VCaP (cell line): ENCODE results near the gene P3H3.

Experiments used
- H3K27ac ChIP-seq: fragments of 450-650 bp; 2 replicates; pipeline ENCODE4 v1.5.1; 2017
- TF ChIP-seq, protein P1 (sequence below): fragments of 450-650 bp; conservative IDR thresholded peaks from 2 replicates; pipeline ENCODE4 v1.5.1; 2017; ENCODE audit warnings: mild to moderate bottlenecking, moderate library complexity

The P3H3 gene

DNA sequence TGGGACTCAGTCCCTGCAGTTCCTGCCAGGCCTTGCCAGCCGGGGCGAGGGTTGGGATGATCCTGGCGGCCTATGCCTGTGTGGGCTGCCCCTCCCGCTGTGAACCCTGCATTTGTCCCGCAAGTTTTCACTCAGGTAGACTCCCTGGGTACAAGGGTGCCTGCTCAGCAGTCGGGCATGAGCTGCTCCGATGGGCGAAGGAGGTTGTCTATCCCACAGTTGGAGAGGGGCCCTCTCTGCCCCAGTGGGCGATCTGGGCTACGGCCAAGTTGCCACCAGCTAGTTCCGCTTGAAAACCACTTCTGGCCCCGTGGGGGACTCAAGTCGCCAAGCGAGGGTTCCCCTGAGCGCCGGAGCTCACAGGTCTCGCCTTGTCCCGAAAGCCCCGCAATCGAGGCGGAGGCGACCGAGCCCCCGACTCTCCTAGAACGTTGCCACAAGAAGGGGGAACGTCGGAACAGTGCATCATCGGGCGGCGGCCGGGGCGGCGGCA lies 38.8 kb downstream of the P3H3 start:
- peak overlapping the region; percentile 99 for H3K27ac ChIP-seq
- TF ChIP-seq, protein P1, sequence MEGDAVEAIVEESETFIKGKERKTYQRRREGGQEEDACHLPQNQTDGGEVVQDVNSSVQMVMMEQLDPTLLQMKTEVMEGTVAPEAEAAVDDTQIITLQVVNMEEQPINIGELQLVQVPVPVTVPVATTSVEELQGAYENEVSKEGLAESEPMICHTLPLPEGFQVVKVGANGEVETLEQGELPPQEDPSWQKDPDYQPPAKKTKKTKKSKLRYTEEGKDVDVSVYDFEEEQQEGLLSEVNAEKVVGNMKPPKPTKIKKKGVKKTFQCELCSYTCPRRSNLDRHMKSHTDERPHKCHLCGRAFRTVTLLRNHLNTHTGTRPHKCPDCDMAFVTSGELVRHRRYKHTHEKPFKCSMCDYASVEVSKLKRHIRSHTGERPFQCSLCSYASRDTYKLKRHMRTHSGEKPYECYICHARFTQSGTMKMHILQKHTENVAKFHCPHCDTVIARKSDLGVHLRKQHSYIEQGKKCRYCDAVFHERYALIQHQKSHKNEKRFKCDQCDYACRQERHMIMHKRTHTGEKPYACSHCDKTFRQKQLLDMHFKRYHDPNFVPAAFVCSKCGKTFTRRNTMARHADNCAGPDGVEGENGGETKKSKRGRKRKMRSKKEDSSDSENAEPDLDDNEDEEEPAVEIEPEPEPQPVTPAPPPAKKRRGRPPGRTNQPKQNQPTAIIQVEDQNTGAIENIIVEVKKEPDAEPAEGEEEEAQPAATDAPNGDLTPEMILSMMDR, result no peak

- H3K27ac ChIP-seq, result peak within 1 kb of the TSS; percentile 99
- TF ChIP-seq, protein P1, result no peak
Measured at GRCh38 chr12:6867413-6868210, 39.4 kb downstream of the P3H3 start, which contains the start of gene TPI1. Gene TPI1, plus strand, starts transcription at chr12:6867531. Its CDS starts 36 bp downstream, at chr12:6867567.

DNA sequence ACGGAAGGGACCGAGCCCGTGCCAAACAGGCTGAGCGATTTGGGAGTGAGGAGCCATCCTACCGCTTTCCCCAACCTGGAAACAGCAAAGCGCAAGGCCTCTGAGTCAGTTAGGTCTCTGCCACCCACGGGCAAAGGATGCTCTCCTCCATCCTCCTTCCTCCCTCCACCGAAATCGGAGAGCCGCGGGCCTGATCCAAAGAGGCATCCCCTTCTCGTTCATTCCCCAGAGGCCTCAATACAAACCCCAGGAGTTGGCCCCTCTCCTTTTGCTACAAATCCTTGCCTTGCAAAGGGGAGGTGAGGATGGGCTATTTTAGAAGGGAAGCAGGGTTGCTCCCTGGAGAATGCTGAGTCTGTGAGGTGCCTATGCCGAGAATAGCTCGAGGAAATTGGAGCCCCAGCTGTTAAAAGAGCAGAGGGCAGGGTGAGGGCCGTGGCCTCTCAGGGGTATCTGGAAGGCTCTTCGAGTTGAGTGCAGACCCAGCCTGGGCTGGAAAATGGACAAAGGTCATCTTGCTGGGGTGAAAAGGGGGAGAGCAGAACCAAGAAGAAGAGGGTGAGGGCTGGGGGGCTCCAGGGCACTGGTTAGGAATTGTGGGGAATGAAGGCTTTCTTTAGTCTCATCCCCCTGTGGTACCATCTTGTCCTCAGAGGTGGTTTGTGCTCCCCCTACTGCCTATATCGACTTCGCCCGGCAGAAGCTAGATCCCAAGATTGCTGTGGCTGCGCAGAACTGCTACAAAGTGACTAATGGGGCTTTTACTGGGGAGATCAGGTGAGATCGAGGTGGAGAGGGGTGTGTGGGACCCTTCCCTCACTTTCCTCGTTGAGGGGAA lies 40.2 kb downstream of the P3H3 start:
- TF ChIP-seq, protein P1, result no peak
- H3K27ac ChIP-seq, result peak overlapping the region; percentile 99

DNA sequence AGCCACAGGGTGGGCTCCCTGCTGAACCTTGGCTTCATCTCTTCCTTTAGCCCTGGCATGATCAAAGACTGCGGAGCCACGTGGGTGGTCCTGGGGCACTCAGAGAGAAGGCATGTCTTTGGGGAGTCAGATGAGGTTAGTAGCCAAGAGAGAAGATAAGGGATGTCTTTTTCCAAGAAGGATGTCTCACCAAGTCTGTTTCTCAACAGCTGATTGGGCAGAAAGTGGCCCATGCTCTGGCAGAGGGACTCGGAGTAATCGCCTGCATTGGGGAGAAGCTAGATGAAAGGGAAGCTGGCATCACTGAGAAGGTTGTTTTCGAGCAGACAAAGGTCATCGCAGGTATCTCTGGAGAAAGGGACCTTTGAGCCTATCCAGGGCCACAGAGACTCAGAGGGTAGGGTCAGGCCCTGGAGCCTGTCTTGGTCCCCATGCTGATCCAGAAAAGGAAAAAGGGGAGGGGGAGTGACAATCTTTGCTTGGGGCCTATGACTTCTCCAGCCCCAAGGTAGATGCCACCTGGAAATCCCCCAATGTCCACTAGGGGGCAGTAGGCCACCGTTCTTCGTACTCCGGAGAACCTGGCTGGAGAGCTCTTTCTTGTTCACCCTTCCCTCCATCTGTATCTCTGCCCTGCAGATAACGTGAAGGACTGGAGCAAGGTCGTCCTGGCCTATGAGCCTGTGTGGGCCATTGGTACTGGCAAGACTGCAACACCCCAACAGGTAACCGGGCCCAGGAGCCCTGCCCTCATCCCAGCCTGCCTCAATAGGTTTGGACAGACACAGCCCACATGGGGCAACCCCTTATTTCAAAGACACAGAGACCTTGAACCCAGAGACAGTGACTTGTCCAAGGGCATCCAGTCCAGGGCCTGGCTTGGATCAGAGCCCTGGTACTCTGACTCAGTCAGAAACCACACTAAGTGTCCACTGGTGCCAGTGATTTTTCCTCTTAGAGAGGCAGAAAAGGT lies 41.1 kb downstream of the P3H3 start:
- peak overlapping the region; percentile 99 for H3K27ac ChIP-seq
- TF ChIP-seq, protein P1, result peak; percentile 96

DNA sequence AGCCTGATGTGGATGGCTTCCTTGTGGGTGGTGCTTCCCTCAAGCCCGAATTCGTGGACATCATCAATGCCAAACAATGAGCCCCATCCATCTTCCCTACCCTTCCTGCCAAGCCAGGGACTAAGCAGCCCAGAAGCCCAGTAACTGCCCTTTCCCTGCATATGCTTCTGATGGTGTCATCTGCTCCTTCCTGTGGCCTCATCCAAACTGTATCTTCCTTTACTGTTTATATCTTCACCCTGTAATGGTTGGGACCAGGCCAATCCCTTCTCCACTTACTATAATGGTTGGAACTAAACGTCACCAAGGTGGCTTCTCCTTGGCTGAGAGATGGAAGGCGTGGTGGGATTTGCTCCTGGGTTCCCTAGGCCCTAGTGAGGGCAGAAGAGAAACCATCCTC lies 42.1 kb downstream of the P3H3 start:
- H3K27ac ChIP-seq, result peak overlapping the region; percentile 99

GRCh38 chr12:6871052-6871957 lies 43.1 kb downstream of the P3H3 start:
- TF ChIP-seq, protein P1, result no peak
- peak overlapping the region; percentile 99 for H3K27ac ChIP-seq
